WTC11 (cell line): Measurements from ENCODE around the gene ZNF738. TPM values are rescaled to one million over a fixed set of nuclear protein-coding genes. Genes with fewer than 3 reads are reported as not detected.

Experiments
- ATAC-seq: fragments of 200-7000 bp; cut with Tn5 transposase; 2 replicates; pipeline ENCODE4 v1.10.0; 2021; ENCODE audit warnings: mild to moderate bottlenecking, moderate library complexity
- CTCF ChIA-PET: fragments of 300-600 bp; sonication (Branson Sonifier 250); formaldehyde crosslinking; loops from one replicate; lab custom pipeline; 2021; ENCODE audit warnings: antibody characterized with exemption; lab: Charles Lee
- POLR2A ChIA-PET: fragments of 350-600 bp; sonication (Branson Sonifier 250); formaldehyde crosslinking; loops from one replicate; lab custom pipeline; 2021; ENCODE audit warnings: antibody characterized with exemption; lab: Charles Lee
- DNase-seq: peaks from one replicate; pipeline ENCODE4 v3.0.0; 2021; ENCODE audit warnings: low spot score
- H3K27ac Mint-ChIP-seq: 2 replicates; pipeline ENCODE4 v1.8.0; 2021; ENCODE audit warnings: mixed read lengths
- H3K27me3 Mint-ChIP-seq: 2 replicates; pipeline ENCODE4 v1.8.0; 2021; ENCODE audit warnings: low read depth, mild to moderate bottlenecking, moderate library complexity, mixed read lengths
- H3K36me3 Mint-ChIP-seq: 2 replicates; pipeline ENCODE4 v1.8.0; 2021; ENCODE audit warnings: mixed read lengths
- H3K4me1 Mint-ChIP-seq: 2 replicates; pipeline ENCODE4 v1.8.0; 2022; ENCODE audit warnings: mixed read lengths
- H3K4me3 Mint-ChIP-seq: 2 replicates; pipeline ENCODE4 v1.8.0; 2021; ENCODE audit warnings: mild to moderate bottlenecking, moderate library complexity, mixed read lengths
- H3K9me3 Mint-ChIP-seq: 2 replicates; pipeline ENCODE4 v1.8.0; 2021; ENCODE audit warnings: mixed read lengths
- ATF1 ChIP-seq: sonication (generic); formaldehyde crosslinking; IDR thresholded peaks from 2 replicates; pipeline ENCODE4 v1.8.1; 2023; ENCODE audit warnings: mild to moderate bottlenecking, moderate library complexity, missing genetic modification reagents
- CBFB ChIP-seq: sonication (generic); formaldehyde crosslinking; IDR thresholded peaks from 2 replicates; pipeline ENCODE4 v1.8.1; 2022; ENCODE audit warnings: mild to moderate bottlenecking, low read depth, missing genetic modification reagents
- FOXJ3 ChIP-seq: sonication (generic); formaldehyde crosslinking; IDR thresholded peaks from 2 replicates; pipeline ENCODE4 v1.9.0; 2021; ENCODE audit warnings: missing genetic modification reagents, mild to moderate bottlenecking, borderline replicate concordance
- FOXK1 ChIP-seq: sonication (generic); formaldehyde crosslinking; IDR thresholded peaks from 2 replicates; pipeline ENCODE4 v1.8.0; 2022; ENCODE audit warnings: mild to moderate bottlenecking, moderate library complexity, missing genetic modification reagents
- GTF2I ChIP-seq: fragments of 250-450 bp; sonication (Bioruptor Pico); conservative IDR thresholded peaks from 2 replicates; pipeline ENCODE4 v1.4.0; 2021; ENCODE audit warnings: mild to moderate bottlenecking
- IRF1 ChIP-seq: sonication (generic); formaldehyde crosslinking; IDR thresholded peaks from 2 replicates; pipeline ENCODE4 v1.8.0; 2023; ENCODE audit warnings: missing genetic modification reagents
- NFYB ChIP-seq: sonication (generic); formaldehyde crosslinking; conservative IDR thresholded peaks from 2 replicates; pipeline ENCODE4 v1.8.0; 2022; ENCODE audit warnings: low read depth, missing genetic modification reagents
- NR2C2 ChIP-seq: sonication (generic); formaldehyde crosslinking; IDR thresholded peaks from 2 replicates; pipeline ENCODE4 v1.8.0; 2022; ENCODE audit warnings: mild to moderate bottlenecking, missing genetic modification reagents
- PRDM15 ChIP-seq: sonication (generic); formaldehyde crosslinking; IDR thresholded peaks from 2 replicates; pipeline ENCODE4 v1.8.0; 2022; ENCODE audit warnings: missing genetic modification reagents
- TEAD1 ChIP-seq: sonication (generic); formaldehyde crosslinking; IDR thresholded peaks from 2 replicates; pipeline ENCODE4 v1.8.0; 2022; ENCODE audit warnings: mild to moderate bottlenecking, missing genetic modification reagents
- ZNF138 ChIP-seq: sonication (generic); formaldehyde crosslinking; conservative IDR thresholded peaks from 2 replicates; pipeline ENCODE4 v1.8.1; 2022; ENCODE audit warnings: mild to moderate bottlenecking, moderate library complexity, missing genetic modification reagents
- ZNF263 ChIP-seq: sonication (generic); formaldehyde crosslinking; IDR thresholded peaks from 2 replicates; pipeline ENCODE4 v1.8.1; 2022; ENCODE audit warnings: low read depth, mild to moderate bottlenecking, moderate library complexity, missing genetic modification reagents
- ZNF396 ChIP-seq: fragments of 250-450 bp; sonication (Bioruptor Pico); IDR thresholded peaks from 2 replicates; pipeline ENCODE4 v1.8.0; 2021; ENCODE audit warnings: mild to moderate bottlenecking, moderate library complexity, borderline replicate concordance
- ZNF423 ChIP-seq: fragments of 250-450 bp; sonication (Bioruptor Pico); IDR thresholded peaks from 2 replicates; pipeline ENCODE4 v2.1.2; 2022; ENCODE audit warnings: mild to moderate bottlenecking, moderate library complexity
- ZNF425 ChIP-seq: fragments of 250-450 bp; sonication (Bioruptor Pico); conservative IDR thresholded peaks from 2 replicates; pipeline ENCODE4 v1.9.0; 2021; ENCODE audit warnings: mild to moderate bottlenecking
- ZNF512 ChIP-seq: sonication (generic); formaldehyde crosslinking; IDR thresholded peaks from 2 replicates; pipeline ENCODE4 v1.8.1; 2022; ENCODE audit warnings: missing genetic modification reagents, borderline replicate concordance
- ZSCAN18 ChIP-seq: fragments of 250-450 bp; sonication (Bioruptor Pico); IDR thresholded peaks from 2 replicates; pipeline ENCODE4 v2.1.2; 2022; ENCODE audit warnings: mild to moderate bottlenecking, moderate library complexity
- total RNA-seq: library from RNA; stranded (reverse); gene quantifications from 3 replicates; pipeline ENCODE4 v1.2.3, GENCODE V29; 2021

ZNF738 gene
- total RNA-seq, 1 experiment from 2014 or later: 49.7 TPM

GRCh38 chr19:21383980-21384582 lies 25.3 kb downstream of the ZNF738 start:
- H3K4me3 Mint-ChIP-seq: no peak overlapping the region
- no peaks in the 10 kb centered on the region for H3K4me1 Mint-ChIP-seq
- TF ChIP-seq FOXJ3 (CRISPR knock-in tag): no peak
- no peak for TF ChIP-seq FOXK1
- TF ChIP-seq ZNF263 (CRISPR knock-in tag): no peak
- no peak for TF ChIP-seq GTF2I
- no peak for TF ChIP-seq ATF1
- TF ChIP-seq ZSCAN18 (CRISPR knock-in tag): no peak
- no peak for TF ChIP-seq ZNF425 (CRISPR knock-in tag)
- TF ChIP-seq ZNF138: no peak
- no peak for TF ChIP-seq TEAD1 (CRISPR knock-in tag)
- no peak for TF ChIP-seq IRF1 (CRISPR knock-in tag)
- TF ChIP-seq ZNF423 (CRISPR knock-in tag): no peak
- TF ChIP-seq NFYB (CRISPR knock-in tag): no peak
- TF ChIP-seq ZNF396 (CRISPR knock-in tag): no peak
- TF ChIP-seq CBFB (CRISPR knock-in tag): no peak
- TF ChIP-seq PRDM15 (CRISPR knock-in tag): no peak
- no peak for TF ChIP-seq NR2C2
- peaks cover 52% of the 10 kb centered on the region for H3K27me3 Mint-ChIP-seq
- no peak overlapping the region for H3K27ac Mint-ChIP-seq
- peaks cover 84% of the 10 kb centered on the region for H3K9me3 Mint-ChIP-seq
- POLR2A ChIA-PET: no interaction called here
- DNase-seq: no peak
- ATAC-seq: no peak
- CTCF ChIA-PET: no interaction called here
- peaks cover 85% of the 10 kb centered on the region for H3K36me3 Mint-ChIP-seq

GRCh38 chr19:21396121-21396520 lies 37.3 kb downstream of the ZNF738 start:
- ATAC-seq (no peak), DNase-seq (no peak)
- Mint-ChIP-seq H3K9me3 (peaks cover 29% of the 10 kb centered on the region), H3K36me3 (peaks cover 30% of the 10 kb centered on the region), H3K27me3 (no peaks in the 10 kb centered on the region; the same call in 1 of the 2 replicates), H3K27ac (no peak overlapping the region), H3K4me3 (no peak overlapping the region), H3K4me1 (peaks cover 3% of the 10 kb centered on the region; the same call in 1 of the 2 replicates)
- POLR2A ChIA-PET: interaction anchor here (1.2 to 1.4 kb wide), 2 partner anchors 38 to 68 kb away, joined by 4 to 6 read pairs; partner anchors contain the start of gene ZNF738
- TF ChIP-seq ZSCAN18 (CRISPR knock-in tag) (no peak), ZNF512 (CRISPR knock-in tag) (0 out of 2 replicates have a peak, but pooled peaks have one; percentile 79)
- CTCF ChIA-PET: no interaction called here
